ENCODE results near the gene CLP1.
"Not testable (repeated sequence)": the region's sequence is repeated elsewhere in the genome, so short reads cannot be mapped to it uniquely, and the experiment has no call there.

CLP1 gene

DNA sequence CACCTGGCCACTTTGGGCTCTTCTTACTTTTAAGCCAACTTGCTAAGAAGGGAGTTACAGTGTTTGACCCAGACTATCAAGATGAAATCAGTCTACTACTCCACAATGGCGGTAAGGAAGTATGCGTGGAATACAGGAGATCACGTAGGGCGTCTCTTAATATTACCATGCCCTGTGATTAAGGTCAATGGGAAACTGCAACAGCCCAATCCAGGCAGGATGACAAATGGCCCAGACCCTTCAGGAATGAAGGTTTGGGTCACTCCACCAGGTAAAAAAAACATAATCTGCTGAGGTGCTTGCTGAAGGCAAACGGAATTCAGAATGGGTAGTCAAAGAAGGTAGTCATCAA lies 6.8 kb upstream of the CLP1 start:
- Histone ChIP-seq H3K4me3 (ENCODE audit: low read depth in 1 of 2, low read length in 1 of 2) (no peak overlapping the region), H3K9me3 (no peaks in the 10 kb centered on the region), H3K27me3 (peaks cover 67% of the 10 kb centered on the region), H3K4me1 (ENCODE audit: control insufficient read depth in 1 of 2, insufficient read depth in 1 of 2, low read depth in 1 of 2, low read length in 1 of 2) (peaks cover 15 to 19% of the 10 kb centered on the region in 2 experiments), H3K36me3 (no peaks in the 10 kb centered on the region), H3K27ac (no peak overlapping the region)
- TF ChIP-seq, protein P1, sequence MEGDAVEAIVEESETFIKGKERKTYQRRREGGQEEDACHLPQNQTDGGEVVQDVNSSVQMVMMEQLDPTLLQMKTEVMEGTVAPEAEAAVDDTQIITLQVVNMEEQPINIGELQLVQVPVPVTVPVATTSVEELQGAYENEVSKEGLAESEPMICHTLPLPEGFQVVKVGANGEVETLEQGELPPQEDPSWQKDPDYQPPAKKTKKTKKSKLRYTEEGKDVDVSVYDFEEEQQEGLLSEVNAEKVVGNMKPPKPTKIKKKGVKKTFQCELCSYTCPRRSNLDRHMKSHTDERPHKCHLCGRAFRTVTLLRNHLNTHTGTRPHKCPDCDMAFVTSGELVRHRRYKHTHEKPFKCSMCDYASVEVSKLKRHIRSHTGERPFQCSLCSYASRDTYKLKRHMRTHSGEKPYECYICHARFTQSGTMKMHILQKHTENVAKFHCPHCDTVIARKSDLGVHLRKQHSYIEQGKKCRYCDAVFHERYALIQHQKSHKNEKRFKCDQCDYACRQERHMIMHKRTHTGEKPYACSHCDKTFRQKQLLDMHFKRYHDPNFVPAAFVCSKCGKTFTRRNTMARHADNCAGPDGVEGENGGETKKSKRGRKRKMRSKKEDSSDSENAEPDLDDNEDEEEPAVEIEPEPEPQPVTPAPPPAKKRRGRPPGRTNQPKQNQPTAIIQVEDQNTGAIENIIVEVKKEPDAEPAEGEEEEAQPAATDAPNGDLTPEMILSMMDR (IDR thresholded peaks at IDR 0.05), result no peak

DNA sequence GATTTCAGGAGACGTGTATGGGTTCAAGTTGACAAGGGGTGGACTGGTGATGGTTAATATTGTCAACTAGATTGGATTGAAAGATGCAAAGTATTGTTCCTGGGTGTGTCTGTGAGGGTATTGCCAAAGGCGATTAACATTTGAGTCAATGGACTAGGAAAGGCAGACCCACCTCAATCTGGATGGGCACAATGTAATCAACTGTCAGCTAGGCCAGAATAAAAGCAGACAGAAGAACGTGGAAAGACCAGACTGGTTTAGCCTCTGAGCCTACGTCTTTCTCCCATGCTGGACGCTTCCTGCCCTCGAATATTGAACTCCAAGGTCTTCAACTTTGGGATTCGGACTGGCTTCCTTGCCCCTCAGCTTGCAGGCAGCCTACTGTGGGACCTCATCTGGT lies 6.2 kb upstream of the CLP1 start:
- TF ChIP-seq, protein P1 (IDR thresholded peaks at IDR 0.05), result no peak
- Histone ChIP-seq H3K27ac (no peak overlapping the region), H3K9me3 (no peaks in the 10 kb centered on the region), H3K4me1 (ENCODE audit: control insufficient read depth in 1 of 2, insufficient read depth in 1 of 2, low read depth in 1 of 2, low read length in 1 of 2) (peaks cover 15 to 19% of the 10 kb centered on the region in 2 experiments), H3K36me3 (no peaks in the 10 kb centered on the region), H3K27me3 (peaks cover 60% of the 10 kb centered on the region), H3K4me3 (ENCODE audit: low read depth in 1 of 2, low read length in 1 of 2) (no peak overlapping the region)

DNA sequence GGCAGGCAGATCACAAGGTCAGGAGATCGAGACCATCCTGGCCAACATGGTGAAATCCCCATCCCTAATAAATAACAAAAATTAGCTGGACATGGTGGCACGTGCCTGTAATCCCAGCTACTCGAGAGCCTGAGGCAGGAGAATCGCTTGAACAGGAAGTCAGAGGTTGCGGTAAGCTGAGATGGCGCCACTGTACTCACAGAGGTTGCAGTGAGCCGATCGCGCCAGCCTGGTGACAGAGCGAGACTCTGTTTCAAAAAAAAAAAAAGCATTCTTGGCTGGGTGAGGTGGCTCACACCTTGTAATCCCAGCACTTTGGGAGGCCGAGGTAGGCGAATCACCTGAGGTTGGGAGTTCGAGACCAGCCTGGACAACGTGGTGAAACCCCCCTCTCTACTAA lies 5.3 kb upstream of the CLP1 start:
- peak overlapping the region; percentile 44 to 47 for H3K4me3 ChIP-seq (ENCODE audit: low read depth in 1 of 2, low read length in 1 of 2)
- not testable (repeated sequence) for H3K36me3 ChIP-seq, H3K9me3 ChIP-seq, H3K27ac ChIP-seq
- H3K27me3 ChIP-seq, result peaks cover 52% of the 10 kb centered on the region
- H3K4me1 ChIP-seq (ENCODE audit: control insufficient read depth in 1 of 2, insufficient read depth in 1 of 2, low read depth in 1 of 2, low read length in 1 of 2), result peaks cover 20 to 25% of the 10 kb centered on the region in 2 experiments

DNA sequence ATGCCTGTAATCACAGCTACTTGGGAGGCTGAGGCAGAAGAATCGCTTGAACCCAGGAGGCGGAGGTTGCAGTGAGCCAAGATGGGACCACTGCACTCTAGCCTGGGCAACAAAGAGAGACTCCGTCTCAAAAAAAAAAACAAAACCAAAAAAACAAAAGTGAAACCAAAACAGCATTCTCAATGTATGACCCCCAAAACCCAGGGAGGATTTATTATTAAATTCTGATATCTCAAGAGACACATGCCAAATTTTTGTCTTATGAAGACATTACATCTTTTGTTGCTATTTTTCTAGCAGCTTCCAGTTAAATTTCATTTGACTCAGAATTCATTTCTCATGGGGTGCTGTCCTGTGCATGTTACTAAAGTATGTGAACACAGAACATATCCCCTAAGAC lies 4.9 kb upstream of the CLP1 start:
- Histone ChIP-seq H3K27me3 (peaks cover 47% of the 10 kb centered on the region), H3K36me3 (no peaks in the 10 kb centered on the region), H3K27ac (peak overlapping the region; percentile 43), H3K4me1 (ENCODE audit: control insufficient read depth in 1 of 2, insufficient read depth in 1 of 2, low read depth in 1 of 2, low read length in 1 of 2) (peaks cover 20 to 26% of the 10 kb centered on the region in 2 experiments), H3K4me3 (ENCODE audit: low read depth in 1 of 2, low read length in 1 of 2) (peak overlapping the region; percentile 44 to 47), H3K9me3 (no peaks in the 10 kb centered on the region)
- TF ChIP-seq, protein P1 (IDR thresholded peaks at IDR 0.05), result no peak

DNA sequence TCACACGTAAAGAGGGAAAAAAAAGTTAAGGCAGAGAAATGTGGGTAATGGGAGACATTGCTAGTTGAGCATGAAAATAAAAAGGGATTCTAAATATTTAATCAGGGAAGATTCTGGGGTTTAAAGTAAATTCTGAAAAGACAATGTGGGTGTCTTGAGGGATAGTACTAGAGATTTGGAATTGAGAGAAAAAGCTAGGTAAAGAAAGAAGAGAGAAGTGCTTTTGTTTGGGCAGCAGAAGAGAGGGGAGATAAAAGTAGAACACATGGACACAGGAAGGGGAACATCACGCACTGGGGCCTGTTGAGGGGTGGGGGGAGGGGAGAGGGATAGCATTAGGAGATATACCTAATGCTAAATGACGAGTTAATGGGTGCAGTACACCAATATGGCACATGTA lies 4.4 kb upstream of the CLP1 start:
- TF ChIP-seq, protein P1 (IDR thresholded peaks at IDR 0.05), result no peak
- Histone ChIP-seq H3K27ac (peak overlapping the region; percentile 43), H3K27me3 (peaks cover 42% of the 10 kb centered on the region), H3K4me1 (ENCODE audit: control insufficient read depth in 1 of 2, insufficient read depth in 1 of 2, low read depth in 1 of 2, low read length in 1 of 2) (peaks cover 24 to 31% of the 10 kb centered on the region in 2 experiments), H3K4me3 (ENCODE audit: low read depth in 1 of 2, low read length in 1 of 2) (no peak overlapping the region), H3K36me3 (no peaks in the 10 kb centered on the region), H3K9me3 (no peaks in the 10 kb centered on the region)

DNA sequence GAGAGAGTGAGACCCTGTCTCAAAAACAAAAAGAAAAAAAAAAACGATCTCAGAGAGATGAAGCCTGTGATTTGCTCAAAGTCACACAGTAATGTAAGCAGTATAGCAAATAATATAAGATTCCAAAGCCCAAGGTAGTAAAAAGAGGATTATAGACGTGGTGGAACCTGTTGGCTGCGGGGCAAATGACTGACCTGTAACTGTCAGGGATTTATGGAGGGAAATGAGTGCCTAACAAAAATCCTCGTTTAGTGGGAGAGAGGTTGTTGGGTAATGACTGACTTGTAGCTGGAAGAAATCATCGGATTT lies 723 bp upstream of the CLP1 start:
- H3K27me3 ChIP-seq, result peaks cover 6% of the 10 kb centered on the region
- peak overlapping the region; percentile 84 for H3K27ac ChIP-seq
- TF ChIP-seq, protein P1 (IDR thresholded peaks at IDR 0.05), result no peak
- H3K4me1 ChIP-seq (ENCODE audit: control insufficient read depth in 1 of 2, insufficient read depth in 1 of 2, low read depth in 1 of 2, low read length in 1 of 2), result peaks cover 29 to 35% of the 10 kb centered on the region in 2 experiments
- H3K36me3 ChIP-seq, result peaks cover 27% of the 10 kb centered on the region
- H3K9me3 ChIP-seq, result no peaks in the 10 kb centered on the region
- H3K4me3 ChIP-seq (ENCODE audit: low read depth in 1 of 2, low read length in 1 of 2), result peak overlapping the region; percentile 79 to 88
